Choroid plexus epithelial cell (primary cell): ENCODE results near the gene NKAIN1.
"Not testable (repeated sequence)": the region's sequence is repeated elsewhere in the genome, so short reads cannot be mapped to it uniquely, and the experiment has no call there.

Experiments
- DNase-seq: peaks from one replicate; pipeline ENCODE4 v3.0.0-alpha.2; 2010; ENCODE audit warnings: low read depth
- H3K4me3 ChIP-seq: 2 replicates; pipeline ENCODE4 v1.5.1; 2011; ENCODE audit warnings: low read depth, mild to moderate bottlenecking, control low read depth, low read length, moderate library complexity
- CTCF ChIP-seq: conservative IDR thresholded peaks from 2 replicates; pipeline ENCODE4 v1.5.1; 2011; ENCODE audit warnings: low read depth, mild to moderate bottlenecking, control low read depth, inconsistent platforms, low read length, moderate library complexity

NKAIN1 gene

GRCh38 chr1:31189696-31190674, 49.7 kb downstream of the NKAIN1 start:
- no peak overlapping the region for H3K4me3 ChIP-seq
- DNase-seq, result no peak
- TF ChIP-seq CTCF, result no peak

GRCh38 chr1:31183927-31184554, 55.6 kb downstream of the NKAIN1 start:
- no peak overlapping the region for H3K4me3 ChIP-seq
- DNase-seq, result peak; percentile 61
- peak; percentile 88 for TF ChIP-seq CTCF

- no peak overlapping the region for H3K4me3 ChIP-seq
- no peak for DNase-seq
- TF ChIP-seq CTCF, result no peak
Observed at GRCh38 chr1:31183126-31183525, 56.6 kb downstream of the NKAIN1 start.

- no peak overlapping the region for H3K4me3 ChIP-seq
- peak; percentile 42 for TF ChIP-seq CTCF
- peak; percentile 94 for DNase-seq
Observed at GRCh38 chr1:31182352-31182751, 57.3 kb downstream of the NKAIN1 start.

- DNase-seq, result peak; percentile 56
- H3K4me3 ChIP-seq, result peak overlapping the region; percentile 10
Observed at GRCh38 chr1:31181515-31182343, 58.0 kb downstream of the NKAIN1 start.

GRCh38 chr1:31180338-31180737, 59.3 kb downstream of the NKAIN1 start:
- no peak overlapping the region for H3K4me3 ChIP-seq
- TF ChIP-seq CTCF, result no peak
- peak; percentile 21 for DNase-seq

More at GRCh38 chr1:31181515-31182343, 58.0 kb downstream of the NKAIN1 start:
- TF ChIP-seq CTCF, result peak; percentile 65

- H3K4me3 ChIP-seq, DNase-seq: not testable (repeated sequence)
Observed at GRCh38 chr1:31176291-31176690, 63.4 kb downstream of the NKAIN1 start.
